Stimulated activated CD8-positive, alpha-beta memory T cell treated with anti-CD3 and anti-CD28 coated beads, Interleukin-7, amount 100 ng/mL, for 24 hours (primary cell): Measurements from ENCODE around the gene SOX30.

ENCODE experiments used
- DNase-seq: peaks from one replicate; pipeline ENCODE4 v3.0.0-alpha.2; 2020; ENCODE audit warnings: low read depth

The SOX30 gene

GRCh38 chr5:157659868-157660660 lies 7.8 kb upstream of the SOX30 start:
- DNase-seq = no peak

- no peak for DNase-seq
These were observed 6.7 kb upstream of the SOX30 start for GRCh38 chr5:157658893-157659292.

- DNase-seq = no peak
These were observed 5.3 kb upstream of the SOX30 start for GRCh38 chr5:157657516-157657915.

- peak; percentile 40 for DNase-seq
These were observed 438 bp downstream of the SOX30 start for GRCh38 chr5:157651623-157652376.

- DNase-seq = no peak
These were observed 1.1 kb downstream of the SOX30 start for GRCh38 chr5:157650991-157651611.

- DNase-seq = no peak
These were observed 3.1 kb downstream of the SOX30 start for GRCh38 chr5:157649101-157649500.

- no peak for DNase-seq
These were observed 3.8 kb downstream of the SOX30 start for GRCh38 chr5:157648275-157648990.

GRCh38 chr5:157640406-157641066 lies 11.7 kb downstream of the SOX30 start:
- DNase-seq = no peak

- no peak for DNase-seq
These were observed 21.9 kb downstream of the SOX30 start for GRCh38 chr5:157630341-157630740.

GRCh38 chr5:157626831-157627230 lies 25.4 kb downstream of the SOX30 start:
- no peak for DNase-seq

- DNase-seq = no peak
These were observed 28.1 kb downstream of the SOX30 start for GRCh38 chr5:157624144-157624543.

GRCh38 chr5:157620776-157621175 lies 31.5 kb downstream of the SOX30 start:
- no peak for DNase-seq

- no peak for DNase-seq
These were observed 34.0 kb downstream of the SOX30 start for GRCh38 chr5:157618191-157618765.

- no peak for DNase-seq
These were observed 35.5 kb downstream of the SOX30 start for GRCh38 chr5:157616785-157617184.

- no peak for DNase-seq
These were observed 38.6 kb downstream of the SOX30 start for GRCh38 chr5:157613385-157614245.

GRCh38 chr5:157612581-157612980 lies 39.7 kb downstream of the SOX30 start:
- no peak for DNase-seq

- no peak for DNase-seq
These were observed 40.4 kb downstream of the SOX30 start for GRCh38 chr5:157611571-157612476.

- DNase-seq = no peak
These were observed 41.2 kb downstream of the SOX30 start for GRCh38 chr5:157610990-157611389.

- DNase-seq = no peak
These were observed 43.2 kb downstream of the SOX30 start for GRCh38 chr5:157608972-157609565.
